Articular chondrocyte of knee joint (primary cell): ENCODE results near the gene TM4SF18. TPM values are rescaled to one million over a fixed set of nuclear protein-coding genes. Genes with fewer than 3 reads are reported as not detected.

ENCODE experiments used
- total RNA-seq: library from RNA; depleted of rRNA; stranded (reverse); fragments of >200 nt; gene quantifications from 2 replicates; pipeline ENCODE4 v1.2.3, GENCODE V29; 2012

Gene TM4SF18
- 0.65 and 0.86 TPM in 2 replicates for total RNA-seq

GRCh38 chr3:149333176-149333859, at the start of gene TM4SF18:
Gene TM4SF18 (minus strand): TSS chr3:149333636. CDS start chr3:149333382, 254 bp downstream.

GRCh38 chr3:149377408-149378364, 44.2 kb upstream of the TM4SF18 start, which contains the start of gene TM4SF1:
Gene TM4SF1 (minus strand): TSS chr3:149377649. CDS start chr3:149377547, 102 bp downstream.

Other genes starting within 250 kb of the TM4SF18 start
- 45.9 and 58.6 TPM in 2 replicates for gene HLTF, start 247.1 kb downstream of the TM4SF18 start, total RNA-seq
- 48.9 and 50.6 TPM in 2 replicates for gene HPS3, start 204.0 kb downstream of the TM4SF18 start, total RNA-seq
- gene CP, start 111.8 kb downstream of the TM4SF18 start, total RNA-seq: 105 and 153 TPM in 2 replicates
- gene TM4SF1, start 44.0 kb upstream of the TM4SF18 start, total RNA-seq: 575 and 630 TPM in 2 replicates
- 0.86 and 0.91 TPM in 2 replicates for gene TM4SF4, start 141.1 kb upstream of the TM4SF18 start, total RNA-seq